SK-N-SH (cell line): ENCODE data around the gene ADCY5. TPM values are rescaled to one million over a fixed set of nuclear protein-coding genes. Genes with fewer than 3 reads are reported as not detected.

Source experiments
- CTCF ChIA-PET: fragments of 300-600, 350-600 bp; formaldehyde crosslinking; extraction: SDS; loops from one replicate; lab custom pipeline; 2021; lab: Yijun Ruan, JAX
- POLR2A ChIA-PET: fragments of 350-600 bp; sonication (Branson Sonifier 250); formaldehyde crosslinking; extraction: SDS; loops from one replicate; lab custom pipeline; 2020; ENCODE audit warnings: antibody characterized with exemption, inconsistent platforms; lab: Yijun Ruan, JAX
- DNase-seq: peaks from one replicate; pipeline ENCODE4 v3.0.0; 2012
- H2AFZ ChIP-seq: fragments of 200-600 bp; sonication (generic); 2 replicates; pipeline ENCODE4 v1.8.1; 2016; ENCODE audit warnings: antibody characterized with exemption, mild to moderate bottlenecking, low read depth
- H3F3A ChIP-seq: fragments of 200-600 bp; sonication (generic); replicated peaks from 2 replicates; pipeline ENCODE3; 2016; ENCODE audit warnings: antibody characterized with exemption, mild to moderate bottlenecking; ENCODE audit not compliant: insufficient read depth
- H3K27ac ChIP-seq, 2 experiments: fragments of 200-500 bp in 1 of 2; fragments of 200-600 bp in 1 of 2; sonication (Bioruptor generic) in 1 of 2; sonication (generic), shearing (Covaris generic) in 1 of 2; 2 replicates each; pipeline versions ENCODE4 v1.5.1 to v1.6.1; 2014 to 2016; ENCODE audit warnings: low read depth in 2 of 2, inconsistent platforms in 1 of 2, low read length in 1 of 2, mild to moderate bottlenecking in 1 of 2, mixed read lengths in 1 of 2
- H3K27me3 ChIP-seq: fragments of 200-600 bp; sonication (generic), shearing (Covaris generic); 2 replicates; pipeline ENCODE4 v1.6.1; 2016; ENCODE audit warnings: mixed run types; ENCODE audit not compliant: insufficient read depth
- H3K36me3 ChIP-seq, 2 experiments: fragments of 200-500 bp in 1 of 2; fragments of 200-600 bp in 1 of 2; sonication (Bioruptor generic) in 1 of 2; sonication (generic) in 1 of 2; replicated peaks in 1 of 2; 2 replicates each; pipeline versions ENCODE3 to v1.5.1; 2014 to 2016; ENCODE audit warnings: low read length in 1 of 2, mild to moderate bottlenecking in 1 of 2; ENCODE audit not compliant: insufficient read depth in 2 of 2, control insufficient read depth in 1 of 2
- H3K4me1 ChIP-seq, 2 experiments: fragments of 200-500 bp in 1 of 2; fragments of 200-600 bp in 1 of 2; sonication (Bioruptor generic) in 1 of 2; sonication (generic), shearing (Covaris generic) in 1 of 2; 2 replicates each; pipeline versions ENCODE4 v1.5.1 to v1.6.1; 2014 to 2016; ENCODE audit warnings: low read depth in 1 of 2, low read length in 1 of 2, mixed run types in 1 of 2; ENCODE audit not compliant: insufficient read depth in 2 of 2, control insufficient read depth in 1 of 2
- H3K4me2 ChIP-seq: fragments of 200-600 bp; sonication (generic), shearing (Covaris generic); 2 replicates; pipeline ENCODE4 v1.6.1; 2017; ENCODE audit warnings: mixed run types
- H3K4me3 ChIP-seq, 2 experiments: fragments of 200-500 bp in 1 of 2; fragments of 200-600 bp in 1 of 2; sonication (Bioruptor generic) in 1 of 2; sonication (generic), shearing (Covaris generic) in 1 of 2; 2 replicates each; pipeline versions ENCODE4 v1.5.1 to v1.8.1; 2014 to 2016; ENCODE audit warnings: low read depth in 2 of 2, inconsistent platforms in 1 of 2, low read length in 1 of 2, mild to moderate bottlenecking in 1 of 2, mixed read lengths in 1 of 2, moderate library complexity in 1 of 2
- H3K79me2 ChIP-seq: fragments of 200-600 bp; sonication (generic); 2 replicates; pipeline ENCODE4 v1.8.1; 2017; ENCODE audit warnings: mild to moderate bottlenecking; ENCODE audit not compliant: insufficient read depth
- H3K9ac ChIP-seq: fragments of 200-600 bp; sonication (generic); 2 replicates; pipeline ENCODE4 v1.6.1; 2017; ENCODE audit warnings: mixed run types
- H3K9me2 ChIP-seq: fragments of 200-600 bp; sonication (generic); 2 replicates; pipeline ENCODE4 v1.6.1; 2017; ENCODE audit warnings: mixed run types
- H3K9me3 ChIP-seq: fragments of 200-600 bp; sonication (generic); 2 replicates; pipeline ENCODE4 v1.6.1; 2017; ENCODE audit warnings: mixed run types, mild to moderate bottlenecking, moderate library complexity
- H4K20me1 ChIP-seq: fragments of 200-600 bp; sonication (generic); 2 replicates; pipeline ENCODE4 v1.6.1; 2017; ENCODE audit warnings: mild to moderate bottlenecking, mixed run types; ENCODE audit not compliant: insufficient read depth
- CTCF ChIP-seq: fragments of 200-600 bp; sonication (generic); IDR thresholded peaks from 2 replicates; pipeline ENCODE4 v1.6.1; 2017; ENCODE audit warnings: antibody characterized with exemption, mild to moderate bottlenecking, moderate library complexity
- ELF1 ChIP-seq: IDR thresholded peaks from 2 replicates; pipeline ENCODE4 v1.4.0; 2012
- EP300 ChIP-seq, 2 experiments: IDR thresholded peaks; 2 replicates each; pipeline versions ENCODE4 v1.4.0 to v1.6.1; 2012; ENCODE audit warnings: borderline replicate concordance in 1 of 2, low read depth in 1 of 2, low read length in 1 of 2
- FOXJ3 ChIP-seq: sonication (generic); formaldehyde crosslinking; IDR thresholded peaks from 2 replicates; pipeline ENCODE4 v1.5.1; 2020; ENCODE audit warnings: mild to moderate bottlenecking, missing genetic modification reagents
- FOXM1 ChIP-seq: IDR thresholded peaks from 2 replicates; pipeline ENCODE4 v1.4.0; 2012; ENCODE audit warnings: low read depth, mild to moderate bottlenecking
- GATA2 ChIP-seq: sonication (generic); formaldehyde crosslinking; IDR thresholded peaks from 2 replicates; pipeline ENCODE4 v1.5.0; 2020; ENCODE audit warnings: mild to moderate bottlenecking, missing genetic modification reagents
- JUND ChIP-seq: IDR thresholded peaks from 2 replicates; pipeline ENCODE4 v1.4.0; 2012
- MAX ChIP-seq: IDR thresholded peaks from 2 replicates; pipeline ENCODE4 v1.4.0; 2012; ENCODE audit warnings: low read depth
- MEF2A ChIP-seq: IDR thresholded peaks from 2 replicates; pipeline ENCODE4 v1.4.0; 2012; ENCODE audit warnings: low read depth, borderline replicate concordance
- MXI1 ChIP-seq: IDR thresholded peaks from 2 replicates; pipeline ENCODE4 v1.6.1; 2012; ENCODE audit warnings: mild to moderate bottlenecking, low read depth, low read length, improper control_type of control experiment
- PBX3 ChIP-seq: IDR thresholded peaks from 2 replicates; pipeline ENCODE4; 2012
- POLR2AphosphoS5 ChIP-seq: IDR thresholded peaks from 2 replicates; pipeline ENCODE4 v1.6.1; 2012; ENCODE audit warnings: low read depth, low read length
- RAD21 ChIP-seq: IDR thresholded peaks from 2 replicates; pipeline ENCODE4 v1.6.1; 2012; ENCODE audit warnings: mild to moderate bottlenecking, low read length
- RFX5 ChIP-seq: IDR thresholded peaks from 2 replicates; pipeline ENCODE4 v1.6.1; 2012; ENCODE audit warnings: mild to moderate bottlenecking, improper control_type of control experiment, low read length
- RXRA ChIP-seq: IDR thresholded peaks from 2 replicates; pipeline ENCODE4 v1.4.0; 2012; ENCODE audit warnings: low read depth, mild to moderate bottlenecking, borderline replicate concordance
- SMC3 ChIP-seq: IDR thresholded peaks from 2 replicates; pipeline ENCODE4 v1.6.1; 2012; ENCODE audit warnings: low read depth, low read length, improper control_type of control experiment
- TCF12 ChIP-seq: IDR thresholded peaks from 2 replicates; pipeline ENCODE4 v1.4.0; 2012
- USF2 ChIP-seq: fragments of 150-350 bp; IDR thresholded peaks from 2 replicates; pipeline ENCODE4 v1.6.1; 2017; ENCODE audit warnings: antibody characterized with exemption, low read length, low read depth, borderline replicate concordance
- ZBTB33 ChIP-seq: IDR thresholded peaks from 2 replicates; pipeline ENCODE4 v1.4.0; 2012; ENCODE audit warnings: low read depth, borderline replicate concordance
- WGBS: methylation state at CpG from one replicate; pipeline ENCODE4 v1.1.6; 2017; ENCODE audit warnings: low lambda C conversion rate; 5-methylcytosine and 5-hydroxymethylcytosine counted together
- polyA plus RNA-seq, 3 experiments: library from polyadenylated mRNA; depleted of rRNA; stranded (reverse); fragments of >200 nt; gene quantifications; 2 replicates each; pipeline ENCODE4 v1.2.3, GENCODE V29; 2012

Gene ADCY5
- polyA plus RNA-seq, 1 of the 3 experiments (the other 2 are of a cell fraction): 0.21 TPM

- TF ChIP-seq CTCF (no peak), TCF12 (no peak), ELF1 (no peak)
Observed at GRCh38 chr3:123467046-123467445, 18.2 kb upstream of the ADCY5 start (continued).

GRCh38 chr3:123464211-123464610, 15.3 kb upstream of the ADCY5 start:
- ChIA-PET POLR2A (no interaction called here), CTCF (interaction anchor here (0.7 to 1.6 kb wide), 4 partner anchors 9 to 1870 kb away, joined by 3 to 5 read pairs (median 4); no protein-coding TSS in a partner anchor)
- Histone ChIP-seq H3F3A (no peaks in the 10 kb centered on the region), H3K4me2 (no peak overlapping the region), H3K27ac (no peak overlapping the region), H2AFZ (no peak overlapping the region), H3K79me2 (no peaks in the 10 kb centered on the region), H3K4me1 (no peaks in the 10 kb centered on the region), H3K9me3 (no peaks in the 10 kb centered on the region), H3K27me3 (peaks cover 40% of the 10 kb centered on the region)
- DNase-seq: no peak
- 47% methylated on average over 7 of the region's 7 CpGs for WGBS
- TF ChIP-seq MAX: no peak
- no peak for TF ChIP-seq PBX3
- no peak for TF ChIP-seq RFX5
- no peak for TF ChIP-seq MXI1
- TF ChIP-seq SMC3: no peak
- TF ChIP-seq USF2: no peak
- no peak for TF ChIP-seq FOXM1
- TF ChIP-seq JUND: no peak
- no peak for TF ChIP-seq FOXJ3 (CRISPR knock-in tag)
- no peak for TF ChIP-seq TCF12
- no peak for TF ChIP-seq EP300 (IDR thresholded peaks at IDR 0.05; ENCODE audit: borderline replicate concordance in 1 of 2, low read depth in 1 of 2, low read length in 1 of 2)
- no peak for TF ChIP-seq MEF2A
- no peak for TF ChIP-seq ZBTB33
- TF ChIP-seq RXRA: no peak
- TF ChIP-seq RAD21: no peak
- TF ChIP-seq GATA2 (CRISPR knock-in tag): no peak
- no peak for TF ChIP-seq CTCF
- no peak for TF ChIP-seq POLR2AphosphoS5
- TF ChIP-seq, all 33 proteins: peak for 0
- no peaks in the 10 kb centered on the region for H3K36me3 ChIP-seq
- no peaks in the 10 kb centered on the region for H3K9me2 ChIP-seq
- no peaks in the 10 kb centered on the region for H4K20me1 ChIP-seq
- no peak overlapping the region for H3K4me3 ChIP-seq
- H3K9ac ChIP-seq: no peak overlapping the region
